HG03460 (cell line): ENCODE results near the gene PMFBP1.

Source experiments
- ATAC-seq: cut with Tn5 transposase; IDR thresholded peaks from one replicate; pipeline ENCODE4 v1.9.1; 2021; ENCODE audit not compliant: unreplicated experiment

The PMFBP1 gene

GRCh38 chr16:72189865-72190371 is 18.0 kb upstream of the PMFBP1 start:
- no peak for ATAC-seq

GRCh38 chr16:72188541-72188940 is 16.6 kb upstream of the PMFBP1 start:
- ATAC-seq = no peak

- ATAC-seq = no peak
These were observed 15.6 kb upstream of the PMFBP1 start for GRCh38 chr16:72187551-72187950.

- no peak for ATAC-seq
These were observed 11.0 kb upstream of the PMFBP1 start for GRCh38 chr16:72182976-72183375.

GRCh38 chr16:72179204-72179970 is 7.4 kb upstream of the PMFBP1 start:
- no peak for ATAC-seq

- no peak for ATAC-seq
These were observed 2.8 kb upstream of the PMFBP1 start for GRCh38 chr16:72174726-72175125.

- ATAC-seq = no peak
These were observed 2.0 kb upstream of the PMFBP1 start for GRCh38 chr16:72173997-72174396.

GRCh38 chr16:72171236-72171635 is 719 bp downstream of the PMFBP1 start:
- no peak for ATAC-seq

GRCh38 chr16:72169708-72170107 is 2.2 kb downstream of the PMFBP1 start:
- no peak for ATAC-seq

- no peak for ATAC-seq
These were observed 3.6 kb downstream of the PMFBP1 start for GRCh38 chr16:72168365-72168764.

GRCh38 chr16:72166954-72167561 is 4.9 kb downstream of the PMFBP1 start:
- ATAC-seq = no peak

- no peak for ATAC-seq
These were observed 5.8 kb downstream of the PMFBP1 start for GRCh38 chr16:72166151-72166550.

GRCh38 chr16:72164691-72165090 is 7.3 kb downstream of the PMFBP1 start:
- ATAC-seq = no peak

GRCh38 chr16:72162105-72162692 is 9.8 kb downstream of the PMFBP1 start:
- ATAC-seq = no peak

GRCh38 chr16:72159801-72160200 is 12.2 kb downstream of the PMFBP1 start:
- no peak for ATAC-seq

GRCh38 chr16:72159386-72159785 is 12.6 kb downstream of the PMFBP1 start:
- no peak for ATAC-seq

- ATAC-seq = no peak
These were observed 22.1 kb downstream of the PMFBP1 start for GRCh38 chr16:72149676-72150464.

- no peak for ATAC-seq
These were observed 29.5 kb downstream of the PMFBP1 start for GRCh38 chr16:72142476-72142875.

GRCh38 chr16:72139908-72140307 is 32.0 kb downstream of the PMFBP1 start:
- no peak for ATAC-seq

- no peak for ATAC-seq
These were observed 33.8 kb downstream of the PMFBP1 start for GRCh38 chr16:72138064-72138572.
